Anterior cingulate cortex (tissue), 58 donors: ENCODE results near the gene CPLX3.

Experiments used
- DNase-seq, 58 donors: peaks; one replicate each; lab custom pipeline; 2025; lab: John Stamatoyannopoulos, UW

CPLX3 gene

DNA sequence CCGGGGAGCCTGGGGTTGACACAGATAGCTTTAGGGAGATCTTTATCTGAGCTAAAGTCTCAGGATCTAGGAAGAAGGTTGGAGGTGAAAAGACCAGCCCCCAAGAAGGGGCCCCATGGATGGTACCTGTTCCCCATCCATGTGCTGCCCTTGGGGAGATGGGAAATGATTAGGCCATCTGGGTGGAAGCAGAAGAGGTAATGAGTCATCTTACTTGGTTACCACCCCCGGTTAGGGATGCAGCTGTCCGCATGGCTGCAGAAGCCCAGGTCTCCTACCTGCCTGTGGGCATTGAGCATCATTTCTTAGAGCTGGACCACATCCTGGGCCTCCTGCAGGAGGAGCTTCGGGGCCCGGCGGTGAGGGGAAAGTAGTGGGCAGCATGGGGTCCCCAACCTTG, 3.1 kb upstream of the CPLX3 start:
- no peak for DNase-seq

- DNase-seq, result no peak
Observed at GRCh38 chr15:74824976-74825375, 1.5 kb upstream of the CPLX3 start.

GRCh38 chr15:74825866-74826265, 561 bp upstream of the CPLX3 start:
- no peak for DNase-seq

- no peak for DNase-seq
Observed at GRCh38 chr15:74826921-74827320, 494 bp downstream of the CPLX3 start.

DNA sequence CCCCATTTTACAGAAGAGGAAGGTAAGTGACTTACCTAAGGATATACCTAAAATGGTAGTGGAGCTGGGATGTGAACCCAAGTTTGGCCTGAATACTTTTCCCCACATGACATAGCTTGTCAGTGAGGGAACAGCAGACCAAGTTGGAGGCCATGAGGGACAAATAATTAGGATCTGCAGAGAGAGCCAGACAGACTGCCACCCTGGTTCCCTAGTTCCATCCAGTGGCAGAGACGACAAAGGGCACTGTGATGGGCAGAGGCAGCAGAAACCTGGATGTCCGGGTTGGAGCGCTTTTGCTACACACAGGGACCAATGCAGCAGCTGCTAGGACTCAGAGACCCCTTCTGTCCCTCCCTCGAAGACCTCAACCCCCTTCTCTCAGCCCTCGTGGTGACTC, 1.2 kb downstream of the CPLX3 start:
- DNase-seq, result no peak

DNA sequence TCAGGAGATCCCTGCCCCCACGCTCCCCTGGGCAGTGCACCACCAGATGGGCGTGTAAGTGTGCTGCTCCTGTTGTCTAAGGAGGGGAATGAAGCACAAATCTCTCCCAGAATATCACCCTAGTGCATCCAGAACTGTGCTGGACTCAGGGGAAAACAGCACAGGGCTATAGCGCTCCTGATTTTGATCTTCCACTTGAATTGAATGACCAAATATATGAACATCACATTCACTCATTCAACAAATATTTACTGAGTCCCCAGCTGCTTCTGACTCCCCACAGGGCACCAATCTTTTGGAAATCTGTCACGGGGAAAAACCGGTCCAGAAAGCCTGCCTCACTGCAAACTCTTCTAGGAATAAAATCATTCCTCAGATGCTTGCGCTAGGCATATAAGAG, 2.4 kb downstream of the CPLX3 start:
- DNase-seq, result no peak

- DNase-seq, result no peak
Observed at GRCh38 chr15:74829486-74829885, 3.1 kb downstream of the CPLX3 start.

- DNase-seq, result no peak
Observed at GRCh38 chr15:74829991-74830390, 3.6 kb downstream of the CPLX3 start.

- peak in 53 of 58 donors; percentile 6 to 85 (median 60) for DNase-seq
Observed at GRCh38 chr15:74830868-74831267, 4.4 kb downstream of the CPLX3 start.

- no peak for DNase-seq
Observed at GRCh38 chr15:74831813-74832495, 5.5 kb downstream of the CPLX3 start.

- no peak for DNase-seq
Observed at GRCh38 chr15:74832826-74833225, 6.4 kb downstream of the CPLX3 start.

GRCh38 chr15:74833376-74834107, 7.1 kb downstream of the CPLX3 start:
- DNase-seq, result peak in 14 of 58 donors; percentile 12 to 46 (median 28)

DNA sequence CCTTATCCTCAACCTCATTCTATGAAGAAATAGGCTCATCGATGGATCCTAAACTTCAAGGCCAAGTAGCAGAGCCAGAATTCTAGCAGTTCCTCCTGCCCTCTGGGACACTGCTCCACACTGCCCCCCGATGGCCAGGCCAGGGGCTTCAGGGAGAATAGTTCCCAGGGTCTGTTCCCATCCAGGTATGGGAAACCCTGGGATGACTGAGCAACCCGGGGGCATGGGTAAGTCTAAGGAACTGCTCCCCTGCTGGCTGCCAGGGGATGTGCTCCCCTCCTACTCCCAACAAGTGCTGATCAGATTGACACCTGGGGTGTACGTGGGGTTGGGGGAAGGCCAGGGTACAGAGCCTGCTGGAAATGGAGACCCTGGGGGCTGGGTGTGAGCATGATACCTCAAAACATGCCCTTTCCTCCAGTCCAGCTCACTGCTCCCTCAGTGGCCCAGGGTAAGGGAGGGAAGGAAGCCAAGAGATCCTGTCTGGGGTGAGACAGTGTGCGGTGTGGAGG, 8.9 kb downstream of the CPLX3 start:
- DNase-seq, result peak in 13 of 58 donors; percentile 9 to 46 (median 22)

DNA sequence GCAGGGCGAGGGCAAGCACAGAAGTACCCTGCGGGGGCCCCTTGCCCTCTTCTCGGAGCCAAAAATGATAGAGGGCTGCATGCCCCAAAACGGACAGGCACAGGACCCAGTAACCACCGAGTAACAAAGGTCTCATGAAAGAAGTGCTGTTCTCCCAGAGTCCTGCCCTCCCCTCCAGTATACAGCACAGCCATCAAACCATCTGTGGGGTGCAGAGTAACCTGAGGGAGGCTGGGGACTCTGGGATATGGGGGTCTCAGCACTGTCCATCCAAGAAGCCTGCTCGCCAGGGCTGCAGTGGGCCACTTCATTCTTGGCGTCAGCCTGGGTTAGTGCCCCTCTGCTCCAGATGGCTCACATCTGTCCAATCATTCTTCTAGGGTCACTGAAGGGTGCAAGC, 10.4 kb downstream of the CPLX3 start:
- no peak for DNase-seq

DNA sequence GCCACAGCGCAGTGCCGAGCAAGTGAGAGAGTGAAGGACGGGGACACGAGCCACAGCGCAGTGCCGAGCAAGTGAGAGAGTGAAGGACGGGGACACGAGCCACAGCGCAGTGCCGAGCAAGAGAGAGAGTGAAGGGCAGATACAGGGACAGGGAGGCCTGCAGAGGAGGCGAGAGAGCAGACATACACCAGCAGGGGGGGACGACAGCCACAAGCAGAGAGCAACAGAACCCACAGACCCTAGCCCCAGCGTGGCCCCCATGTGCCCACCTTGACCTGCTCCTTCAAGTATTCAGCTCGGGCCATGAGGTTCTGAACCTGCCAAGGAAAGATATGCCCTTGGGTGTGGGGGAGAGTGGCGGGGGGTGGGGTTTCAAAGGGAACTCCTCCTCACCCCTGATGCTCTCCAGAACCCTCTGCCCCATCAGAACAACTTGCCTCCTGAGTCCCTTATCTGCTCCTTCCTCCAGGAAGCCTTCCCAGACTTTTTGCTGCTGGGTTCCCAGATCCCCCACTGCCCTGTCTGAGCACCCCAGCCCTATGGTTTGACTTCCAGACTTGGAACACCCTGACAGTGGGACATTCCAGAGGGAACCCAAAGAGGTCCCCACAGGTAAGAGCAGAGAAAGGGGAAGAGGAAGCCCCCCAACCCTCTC, 11.2 kb downstream of the CPLX3 start:
- no peak for DNase-seq

GRCh38 chr15:74838137-74838516, 11.7 kb downstream of the CPLX3 start:
- no peak for DNase-seq

DNA sequence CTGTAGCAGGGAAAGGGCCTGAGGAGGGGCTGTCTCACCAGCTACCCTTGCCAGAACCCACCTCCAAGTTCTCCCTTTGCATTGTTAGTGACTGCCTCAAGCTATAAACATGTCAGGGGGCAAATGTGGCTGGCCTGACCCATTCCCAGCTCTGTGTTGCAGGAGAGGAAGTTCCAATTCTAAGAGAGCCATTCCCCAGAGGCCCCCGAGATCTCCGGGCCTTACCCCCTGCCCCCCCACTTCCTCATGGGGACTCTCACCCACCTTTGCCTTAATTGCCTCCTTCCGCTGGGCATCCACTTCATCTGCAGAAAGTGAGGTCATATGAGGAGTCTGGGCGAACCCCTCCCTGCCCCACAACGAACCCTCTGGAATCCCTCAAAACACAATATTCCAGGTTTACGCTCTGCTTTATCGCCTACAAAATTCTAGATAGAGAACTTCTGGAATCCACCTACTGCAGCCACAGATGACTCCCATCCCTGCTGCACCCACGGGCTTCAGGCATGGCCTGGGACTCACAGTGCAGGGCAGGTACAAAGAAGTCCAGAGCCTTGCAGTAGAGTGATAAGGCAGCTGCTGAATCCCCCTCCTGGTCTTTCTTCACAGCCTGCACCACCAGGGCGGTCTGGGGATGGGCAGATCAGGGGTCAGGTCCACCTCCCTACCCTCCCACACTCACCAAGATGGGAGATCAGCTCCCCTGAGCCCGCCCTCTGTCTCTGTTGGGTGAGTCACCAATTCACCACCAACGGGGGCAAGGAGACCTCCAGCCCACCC, 12.5 kb downstream of the CPLX3 start:
- no peak for DNase-seq

- DNase-seq, result no peak
Observed at GRCh38 chr15:74839526-74840395, 13.3 kb downstream of the CPLX3 start.
